IPS-20b (cell line): ENCODE results near the gene MS4A13.

ENCODE experiments used
- H3K27ac ChIP-seq: one replicate; pipeline ENCODE4 v1.5.1; 2013; ENCODE audit warnings: low read length
- H3K27me3 ChIP-seq: 2 replicates; pipeline ENCODE4 v1.6.1; 2013; ENCODE audit warnings: mild to moderate bottlenecking, low read length, inconsistent platforms; ENCODE audit not compliant: insufficient read depth
- H3K36me3 ChIP-seq: 2 replicates; pipeline ENCODE4 v1.6.1; 2013; ENCODE audit warnings: low read depth, mild to moderate bottlenecking, inconsistent platforms, low read length, moderate library complexity; ENCODE audit not compliant: insufficient read depth
- H3K4me1 ChIP-seq: 2 replicates; pipeline ENCODE4 v1.6.1; 2013; ENCODE audit warnings: mild to moderate bottlenecking, control low read depth, inconsistent platforms, low read length, moderate library complexity; ENCODE audit not compliant: insufficient read depth
- H3K4me3 ChIP-seq: 2 replicates; pipeline ENCODE4 v1.5.1; 2013; ENCODE audit warnings: mild to moderate bottlenecking, low read length, inconsistent platforms
- H3K9ac ChIP-seq: 2 replicates; pipeline ENCODE4 v1.6.1; 2013; ENCODE audit warnings: low read depth, mild to moderate bottlenecking, inconsistent platforms, low read length, moderate library complexity
- H3K9me3 ChIP-seq: 2 replicates; pipeline ENCODE4 v1.6.1; 2013; ENCODE audit warnings: mild to moderate bottlenecking, low read depth, low read length, inconsistent platforms; ENCODE audit not compliant: insufficient read depth

The MS4A13 gene

GRCh38 chr11:60515144-60515855 lies at the start of gene MS4A13:
TSS of gene MS4A13 (plus strand) at chr11:60515392. CDS start at chr11:60518084, 2,692 bp downstream.
- Histone ChIP-seq H3K36me3 (no peaks in the 10 kb centered on the region), H3K4me3 (no peak within 1 kb of the TSS), H3K9ac (no peak within 1 kb of the TSS), H3K9me3 (no peaks in the 10 kb centered on the region), H3K27ac (no peak within 1 kb of the TSS), H3K27me3 (no peaks in the 10 kb centered on the region), H3K4me1 (no peaks in the 10 kb centered on the region)

GRCh38 chr11:60468829-60469228 lies 46.4 kb upstream of the MS4A13 start:
- no peak overlapping the region for H3K9ac ChIP-seq
- H3K4me3 ChIP-seq = no peak overlapping the region
- no peaks in the 10 kb centered on the region for H3K27me3 ChIP-seq
- H3K9me3 ChIP-seq = no peaks in the 10 kb centered on the region
- no peaks in the 10 kb centered on the region for H3K4me1 ChIP-seq
- H3K36me3 ChIP-seq = no peaks in the 10 kb centered on the region
- H3K27ac ChIP-seq = no peak overlapping the region

GRCh38 chr11:60469723-60470122 lies 45.5 kb upstream of the MS4A13 start:
- H3K4me1 ChIP-seq = no peaks in the 10 kb centered on the region
- no peak overlapping the region for H3K9ac ChIP-seq
- H3K4me3 ChIP-seq = no peak overlapping the region
- H3K27ac ChIP-seq = no peak overlapping the region
- no peaks in the 10 kb centered on the region for H3K9me3 ChIP-seq
- H3K36me3 ChIP-seq = no peaks in the 10 kb centered on the region
- H3K27me3 ChIP-seq = no peaks in the 10 kb centered on the region

DNA sequence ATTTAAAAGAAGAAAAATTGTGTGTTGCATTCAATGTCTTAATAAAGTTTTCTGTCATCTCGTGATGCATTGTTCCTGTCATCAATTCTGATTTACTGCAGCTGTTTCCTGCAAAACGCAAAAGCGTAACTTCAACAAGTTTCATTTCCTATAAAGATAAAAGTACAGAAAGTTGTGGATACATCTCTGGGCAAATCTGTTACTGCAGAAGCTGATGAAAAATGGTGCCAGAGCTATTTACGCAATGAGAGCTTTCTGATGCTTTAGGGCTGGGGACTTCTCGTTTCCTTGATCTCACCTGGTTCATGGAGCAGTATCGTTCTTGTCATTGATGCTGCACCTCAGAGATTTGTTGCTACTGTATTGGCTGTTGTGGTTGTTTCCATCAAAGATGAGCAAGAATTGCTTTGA lies 38.2 kb upstream of the MS4A13 start:
- no peak overlapping the region for H3K27ac ChIP-seq
- H3K9ac ChIP-seq = no peak overlapping the region
- no peaks in the 10 kb centered on the region for H3K9me3 ChIP-seq
- H3K27me3 ChIP-seq = no peaks in the 10 kb centered on the region
- H3K4me3 ChIP-seq = no peak overlapping the region
- H3K4me1 ChIP-seq = no peaks in the 10 kb centered on the region
- H3K36me3 ChIP-seq = no peaks in the 10 kb centered on the region

DNA sequence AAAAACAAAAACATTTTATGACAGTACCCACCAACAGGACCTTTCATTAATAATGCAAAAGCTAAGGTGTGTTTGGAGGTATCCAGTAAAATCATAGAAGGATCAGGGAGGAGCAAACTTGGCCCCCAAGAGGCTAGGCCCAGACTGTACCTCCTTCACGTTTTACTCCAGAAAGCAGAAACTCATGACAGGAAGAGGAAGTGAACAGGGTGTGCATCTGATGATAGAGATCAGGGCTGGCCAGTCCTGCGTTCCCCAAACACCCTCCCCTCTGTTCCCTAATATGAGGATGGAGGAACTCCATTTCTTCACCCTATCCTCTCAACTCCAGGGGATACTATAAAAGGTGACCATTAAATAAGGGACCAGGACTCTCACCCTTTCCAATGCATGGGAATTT lies 32.8 kb upstream of the MS4A13 start:
- Histone ChIP-seq H3K9me3 (no peaks in the 10 kb centered on the region), H3K4me1 (no peaks in the 10 kb centered on the region), H3K4me3 (no peak overlapping the region), H3K36me3 (no peaks in the 10 kb centered on the region), H3K27me3 (no peaks in the 10 kb centered on the region), H3K9ac (no peak overlapping the region), H3K27ac (no peak overlapping the region)

DNA sequence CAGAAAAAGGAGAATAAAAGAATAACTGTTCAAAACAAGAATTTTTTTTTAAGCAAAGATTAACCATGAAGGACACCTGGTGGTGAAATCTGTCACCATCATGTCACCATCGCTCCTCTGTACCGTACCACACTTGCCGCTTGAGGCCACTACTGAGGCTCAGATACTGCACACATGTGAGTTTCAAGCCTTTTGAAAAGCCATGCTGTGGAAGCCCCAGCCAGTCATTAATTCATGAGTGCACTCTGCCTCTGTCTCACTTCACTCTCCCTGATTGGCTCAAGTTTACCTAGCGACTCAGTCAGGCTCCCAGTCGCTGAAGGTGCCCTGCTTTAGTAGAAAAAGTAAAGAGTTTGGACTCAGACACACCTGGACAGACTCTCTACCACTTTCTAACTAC lies 29.2 kb upstream of the MS4A13 start:
- H3K9me3 ChIP-seq = no peaks in the 10 kb centered on the region
- H3K27me3 ChIP-seq = no peaks in the 10 kb centered on the region
- H3K36me3 ChIP-seq = no peaks in the 10 kb centered on the region
- H3K4me1 ChIP-seq = no peaks in the 10 kb centered on the region
- no peak overlapping the region for H3K27ac ChIP-seq
- H3K9ac ChIP-seq = no peak overlapping the region
- H3K4me3 ChIP-seq = no peak overlapping the region

DNA sequence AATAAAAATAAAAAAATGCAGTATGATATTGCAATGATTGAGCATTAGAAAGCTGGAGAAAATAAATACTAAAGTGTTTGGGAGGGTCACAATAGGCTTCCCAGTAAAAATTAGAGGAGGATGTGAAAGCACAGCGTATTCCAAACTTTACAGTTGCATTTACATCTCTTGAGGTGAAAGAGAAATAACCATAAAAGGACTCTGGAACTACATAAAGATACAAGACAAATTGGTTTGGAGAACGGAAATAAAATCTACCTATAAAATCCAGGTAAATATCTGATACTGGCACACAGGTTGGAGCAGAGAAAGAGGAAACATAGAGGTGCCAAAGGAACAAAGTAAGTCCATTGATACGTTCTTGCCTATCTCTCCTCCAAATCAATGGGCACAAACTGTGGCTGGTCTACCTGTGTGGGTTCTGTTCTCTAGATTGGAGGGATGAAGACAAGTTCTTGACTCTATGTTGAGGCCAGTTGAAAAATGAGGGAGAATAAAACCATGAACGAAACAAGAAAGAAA lies 22.6 kb upstream of the MS4A13 start, which contains the start of gene MS4A12:
TSS of gene MS4A12 (plus strand) at position 291 of the 522 bp plus-strand sequence. CDS start 4,541 bp downstream, outside the sequence.
- Histone ChIP-seq H3K9ac (no peak within 1 kb of the TSS), H3K36me3 (no peaks in the 10 kb centered on the region), H3K27ac (no peak within 1 kb of the TSS), H3K9me3 (no peaks in the 10 kb centered on the region), H3K4me3 (no peak within 1 kb of the TSS), H3K4me1 (peaks cover 4% of the 10 kb centered on the region; the same call in 1 of the 2 replicates), H3K27me3 (no peaks in the 10 kb centered on the region)

GRCh38 chr11:60493454-60493853 lies 21.7 kb upstream of the MS4A13 start:
- Histone ChIP-seq H3K4me1 (peaks cover 13% of the 10 kb centered on the region; the same call in 1 of the 2 replicates), H3K4me3 (no peak overlapping the region), H3K9me3 (no peaks in the 10 kb centered on the region), H3K27me3 (no peaks in the 10 kb centered on the region), H3K27ac (no peak overlapping the region), H3K36me3 (no peaks in the 10 kb centered on the region), H3K9ac (no peak overlapping the region)

GRCh38 chr11:60498399-60498798 lies 16.8 kb upstream of the MS4A13 start:
- Histone ChIP-seq H3K27ac (no peak overlapping the region), H3K27me3 (no peaks in the 10 kb centered on the region), H3K9me3 (no peaks in the 10 kb centered on the region), H3K9ac (no peak overlapping the region), H3K36me3 (no peaks in the 10 kb centered on the region), H3K4me1 (peaks cover 33% of the 10 kb centered on the region), H3K4me3 (no peak overlapping the region)

DNA sequence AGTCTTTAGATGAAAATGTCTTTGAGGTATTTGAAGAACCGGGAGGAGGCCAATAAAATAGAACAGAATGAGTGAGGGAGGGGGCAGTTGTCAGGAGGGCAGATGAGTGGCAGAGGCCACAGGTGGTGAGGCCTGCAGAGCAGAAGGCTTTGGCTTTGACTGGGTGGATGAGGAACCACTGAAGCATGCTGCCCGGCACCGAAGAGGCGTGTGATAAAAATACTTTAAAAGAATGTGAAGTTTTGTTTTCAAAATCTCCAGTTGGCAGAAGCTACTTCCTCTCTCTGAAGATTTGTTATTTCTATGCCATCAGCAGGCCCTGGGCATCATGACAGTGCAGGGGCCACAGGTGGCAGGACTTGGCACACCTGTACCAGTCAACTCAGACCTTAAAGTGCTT lies 16.3 kb upstream of the MS4A13 start:
- H3K27me3 ChIP-seq = no peaks in the 10 kb centered on the region
- no peaks in the 10 kb centered on the region for H3K9me3 ChIP-seq
- no peaks in the 10 kb centered on the region for H3K36me3 ChIP-seq
- peaks cover 33% of the 10 kb centered on the region for H3K4me1 ChIP-seq
- H3K9ac ChIP-seq = no peak overlapping the region
- no peak overlapping the region for H3K4me3 ChIP-seq
- peak overlapping the region; percentile 39 for H3K27ac ChIP-seq

- H3K9me3 ChIP-seq = no peaks in the 10 kb centered on the region
- no peak overlapping the region for H3K9ac ChIP-seq
- peak overlapping the region; percentile 20; the same call in 1 of the 2 replicates for H3K4me3 ChIP-seq
Measured at GRCh38 chr11:60500276-60500910, 14.8 kb upstream of the MS4A13 start.

More at GRCh38 chr11:60500276-60500910, 14.8 kb upstream of the MS4A13 start:
- H3K27me3 ChIP-seq = no peaks in the 10 kb centered on the region
- peaks cover 33% of the 10 kb centered on the region for H3K4me1 ChIP-seq
- H3K36me3 ChIP-seq = no peaks in the 10 kb centered on the region
- H3K27ac ChIP-seq = no peak overlapping the region
